GM15510 (cell line): ENCODE results near the gene SAMD11.

Experiments used
- POLR2A ChIP-seq: IDR thresholded peaks from 3 replicates; pipeline ENCODE4 v1.6.1; 2011; ENCODE audit warnings: borderline replicate concordance; ENCODE audit not compliant: insufficient read length; ENCODE audit errors: extremely low read depth

SAMD11 gene

DNA sequence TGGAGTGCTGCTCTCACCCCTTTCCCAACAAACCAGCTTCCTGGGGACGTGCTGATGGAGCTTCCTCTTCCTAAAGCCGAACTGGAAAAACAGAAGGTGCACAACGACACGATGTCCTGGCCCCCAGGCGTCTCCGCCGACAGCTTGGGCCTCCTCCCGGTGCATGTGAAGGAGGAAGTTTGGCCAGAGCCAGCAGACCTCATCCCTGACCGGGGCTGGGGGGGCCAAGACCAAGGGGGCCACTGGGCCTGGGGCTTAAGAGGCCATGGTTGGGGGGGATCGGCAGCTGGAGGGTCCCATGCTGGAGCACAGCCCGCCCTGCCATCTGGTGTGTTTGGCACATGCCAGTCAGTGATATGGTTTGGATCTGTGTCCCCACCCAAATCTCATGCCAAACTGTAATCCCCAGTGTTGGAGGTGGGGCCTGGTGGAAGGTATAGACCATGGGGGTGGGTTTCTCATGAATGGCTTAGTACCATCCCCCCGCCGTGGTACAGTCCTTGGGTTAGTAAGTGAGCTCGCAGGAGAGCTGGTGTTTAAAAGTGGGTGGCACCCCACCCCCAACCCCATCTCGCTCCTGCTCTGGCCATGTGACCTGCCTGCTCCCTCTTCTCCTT, 69.8 kb downstream of the SAMD11 start:
- TF ChIP-seq POLR2A = no peak
